Measurements from ENCODE around the gene DTD1.

DNA sequence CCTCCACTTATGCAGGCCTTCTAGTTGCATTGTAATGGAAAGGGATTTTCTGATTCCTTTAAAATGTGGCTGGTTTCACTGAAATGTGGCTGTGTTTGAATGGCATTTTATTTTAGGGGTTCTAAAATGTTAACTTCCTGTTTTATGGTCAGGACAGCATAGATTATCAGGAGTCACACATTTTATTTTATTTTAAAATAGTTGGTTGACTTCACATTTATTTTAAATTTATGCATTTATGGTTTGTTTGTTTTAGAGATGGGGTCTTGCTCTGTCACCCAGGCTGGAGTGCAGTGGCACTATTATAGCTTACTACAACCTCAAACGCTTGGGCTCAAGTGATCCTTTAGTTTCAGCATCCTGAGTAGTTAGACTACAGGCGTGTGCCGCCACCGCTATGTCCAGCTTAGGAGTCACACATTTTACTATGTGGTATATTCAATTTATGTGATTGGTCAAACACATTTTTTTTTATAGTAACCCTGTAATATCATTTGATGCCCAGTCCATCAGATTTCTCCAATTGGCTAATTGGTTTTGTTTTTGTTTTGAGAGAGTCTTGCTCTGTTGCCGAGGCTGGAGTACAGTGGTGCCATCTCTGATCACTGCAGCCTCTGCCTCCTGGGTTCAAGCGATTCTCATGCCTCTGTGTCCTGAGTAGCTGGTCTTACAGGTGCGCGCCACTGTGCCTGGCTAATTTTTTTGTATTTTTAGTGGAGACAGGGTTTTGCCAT is 2.3 kb downstream of the DTD1 start:
- TF ChIP-seq CTCF (IDR thresholded peaks at IDR 0.05) (no peak), POLR2A (IDR thresholded peaks at IDR 0.05) (no peak)

Data from heart left ventricle (tissue), 13 donors.